GM10847 (cell line): ENCODE measurements around the gene PPP1R12C.

Source experiments
- POLR2A ChIP-seq: IDR thresholded peaks from 2 replicates; pipeline ENCODE4 v1.6.1; 2011; ENCODE audit not compliant: insufficient read length; ENCODE audit errors: extremely low read depth

PPP1R12C gene

DNA sequence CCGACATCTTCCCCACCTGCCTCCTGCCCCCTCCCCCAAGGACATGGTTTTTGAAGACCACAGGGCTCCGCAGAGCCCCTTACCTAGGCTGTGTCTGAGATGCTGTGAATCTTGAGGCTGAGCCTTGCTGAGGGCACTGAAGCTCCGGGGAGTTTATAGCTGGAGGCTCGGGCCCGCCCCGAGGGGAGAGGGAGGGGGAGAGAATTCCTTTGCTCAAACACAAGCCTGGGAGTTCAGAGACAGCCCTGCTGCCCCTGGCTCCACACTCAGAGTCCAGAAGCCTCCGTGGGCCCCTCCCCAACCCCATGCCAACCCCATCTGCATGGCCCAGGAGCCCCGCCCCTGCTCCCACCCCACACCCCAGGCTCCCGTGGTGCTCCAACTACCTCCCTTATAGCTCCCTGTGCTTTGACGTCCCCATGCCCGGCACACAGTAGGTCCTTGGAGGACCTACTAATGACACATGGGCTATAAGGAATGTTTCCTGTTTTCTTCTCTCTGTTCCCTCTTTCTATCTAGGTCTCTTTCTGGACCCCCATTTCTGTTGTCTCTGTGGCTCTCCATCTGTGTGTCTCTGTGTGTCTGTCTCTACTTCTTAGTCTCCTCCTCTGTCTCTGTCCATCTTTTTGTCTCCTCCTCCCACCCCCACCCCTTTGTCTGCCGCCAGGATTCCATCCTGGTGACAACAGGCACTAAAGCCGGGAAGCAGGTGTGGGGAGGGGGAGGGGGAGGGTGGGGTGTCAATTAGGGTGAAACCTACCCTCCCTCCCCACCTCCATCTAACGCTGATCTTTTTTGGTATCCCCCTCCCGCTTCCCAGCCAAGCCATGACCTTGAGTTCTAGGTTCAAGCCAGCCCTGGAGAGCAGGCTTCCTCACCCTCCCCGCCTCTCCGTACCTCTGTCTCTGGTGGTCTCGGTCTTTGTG, 31.9 kb upstream of the PPP1R12C start, which contains the start of gene TNNT1:
Gene TNNT1, minus strand, starts transcription at position 129 of the 926 bp plus-strand sequence. CDS start 2,049 bp downstream, outside the sequence.
- TF ChIP-seq POLR2A: no peak

DNA sequence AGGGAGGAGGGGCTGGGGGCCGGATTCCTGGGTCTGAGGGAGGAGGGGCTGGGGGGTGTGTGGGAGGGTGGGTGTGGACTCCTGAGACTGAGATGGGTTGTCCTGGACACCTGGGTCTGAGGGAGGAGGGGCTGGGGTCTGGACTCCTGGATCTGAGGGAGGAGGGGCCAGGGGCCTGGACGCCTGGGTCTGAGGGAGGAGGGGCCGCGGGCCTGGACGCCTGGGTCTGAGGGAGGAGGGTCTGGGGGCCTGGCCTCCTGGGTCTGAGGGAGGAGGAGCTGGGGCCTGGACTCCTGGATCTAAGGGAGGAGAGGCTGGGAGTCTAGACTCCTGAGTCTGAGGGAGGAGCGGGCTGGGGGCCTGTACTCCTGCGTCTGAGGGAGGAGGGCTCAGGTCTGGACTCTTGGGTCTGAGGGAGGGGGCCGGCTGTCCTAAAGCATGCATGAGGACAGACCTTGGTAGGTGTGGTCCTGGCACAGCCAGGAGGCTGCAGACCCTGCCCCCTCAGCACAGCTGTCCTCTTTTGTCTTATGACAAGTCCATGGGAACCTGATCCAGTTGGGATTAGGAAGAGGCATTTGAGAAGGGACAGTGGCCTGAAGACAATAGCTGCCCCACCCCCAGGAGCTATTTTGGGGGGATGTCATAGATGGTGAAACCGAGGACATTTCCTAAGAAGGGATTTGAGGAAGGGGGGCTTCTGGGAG, 30.3 kb upstream of the PPP1R12C start:
- TF ChIP-seq POLR2A: no peak

DNA sequence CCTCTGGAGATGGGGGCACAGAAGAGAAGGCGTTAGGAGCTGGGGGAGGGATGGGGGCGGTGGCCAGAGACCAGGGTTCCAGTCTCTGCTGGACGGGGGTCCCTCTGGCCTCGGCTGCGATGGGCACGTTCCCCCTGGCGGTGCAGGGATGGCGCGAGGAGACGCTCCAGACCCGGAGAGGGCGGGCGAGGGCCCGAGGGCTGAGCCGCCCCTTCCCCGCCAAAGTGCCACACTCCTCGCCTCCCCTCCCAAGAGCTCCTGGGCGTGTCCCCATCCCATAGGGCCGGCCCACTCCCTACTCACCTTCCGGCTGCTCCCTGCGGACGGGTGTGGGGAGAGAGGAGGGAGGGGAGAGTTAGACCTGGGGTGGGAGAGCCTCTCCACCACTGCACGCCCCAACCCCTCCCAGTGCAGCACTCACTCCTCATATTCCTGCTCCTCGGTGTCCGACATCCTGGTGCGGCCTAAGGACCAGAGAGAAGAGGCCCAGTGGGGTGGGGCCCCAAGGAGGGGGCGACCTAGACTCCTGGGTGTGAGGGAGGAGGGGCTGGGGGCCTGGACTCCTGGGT, 29.4 kb upstream of the PPP1R12C start:
- no peak for TF ChIP-seq POLR2A

DNA sequence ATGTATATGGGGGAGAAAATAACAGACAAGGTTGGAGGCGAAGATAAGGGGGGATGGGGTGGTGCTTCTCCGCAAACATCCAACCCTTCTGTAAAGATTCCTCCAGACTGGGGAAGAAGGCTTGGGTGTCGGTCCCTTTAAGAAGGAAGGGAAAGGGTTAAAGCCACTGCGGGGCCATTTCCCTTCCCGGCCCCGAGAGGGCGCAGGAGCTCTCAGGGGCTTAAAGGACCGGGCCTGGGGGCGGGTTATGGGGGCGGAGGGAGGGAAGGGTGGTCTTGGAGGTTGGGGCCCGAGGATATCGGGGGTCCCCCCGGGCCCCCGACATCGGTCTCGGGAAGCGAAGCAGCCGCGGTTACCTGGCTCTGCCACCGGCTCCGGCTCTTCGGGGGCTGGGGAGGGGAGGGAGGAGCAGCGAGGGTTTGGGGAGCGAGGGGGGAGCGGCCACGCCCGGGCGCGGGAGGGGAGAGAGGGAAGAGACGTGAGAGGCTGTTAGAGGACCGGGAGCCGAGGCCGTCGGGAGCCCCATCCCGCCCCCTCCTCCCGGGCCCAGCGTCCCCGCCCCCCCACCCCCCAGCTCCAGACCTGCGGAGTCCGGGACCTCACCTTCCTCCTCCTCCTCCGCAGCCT, 28.8 kb upstream of the PPP1R12C start:
- no peak for TF ChIP-seq POLR2A

DNA sequence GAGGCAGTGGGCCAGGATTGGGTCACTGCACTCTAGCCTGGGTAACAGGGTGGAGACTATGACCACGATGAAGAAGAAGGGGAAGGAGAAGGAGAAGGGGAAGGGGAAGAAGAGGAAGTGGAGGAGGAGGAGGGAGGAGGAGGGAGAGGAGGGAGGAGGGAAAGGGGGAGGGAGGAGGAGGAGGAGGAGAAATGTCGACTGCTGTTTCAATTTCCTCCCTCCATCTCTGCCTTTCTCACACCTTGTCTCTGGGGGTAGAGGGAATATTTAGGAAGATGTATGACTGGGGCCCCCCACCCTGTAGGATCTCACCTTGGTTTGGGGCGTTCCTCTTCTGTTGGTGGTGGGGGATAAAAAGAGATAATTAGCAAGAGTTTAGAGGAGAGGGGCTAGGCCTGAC, 27.8 kb upstream of the PPP1R12C start:
- no peak for TF ChIP-seq POLR2A

DNA sequence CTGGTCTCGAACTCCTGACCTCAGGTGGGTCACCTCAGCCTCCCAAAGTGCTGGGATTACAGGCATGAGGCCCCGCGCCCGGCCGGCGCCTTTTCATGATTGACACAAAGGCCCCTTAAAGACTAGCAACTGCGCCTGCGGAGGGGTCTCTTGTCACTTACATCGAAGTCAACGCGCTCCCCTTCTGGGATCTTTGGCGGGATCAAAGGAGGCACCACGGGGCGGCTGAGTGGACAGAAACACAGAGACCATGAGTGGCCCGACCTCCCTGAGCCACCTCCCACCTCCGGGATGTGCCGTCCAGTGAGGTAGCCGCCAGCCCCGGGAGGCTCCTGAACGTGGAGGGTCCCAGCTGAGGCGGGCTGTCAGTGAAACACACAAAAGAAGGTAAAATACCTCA, 24.3 kb upstream of the PPP1R12C start:
- TF ChIP-seq POLR2A: no peak

DNA sequence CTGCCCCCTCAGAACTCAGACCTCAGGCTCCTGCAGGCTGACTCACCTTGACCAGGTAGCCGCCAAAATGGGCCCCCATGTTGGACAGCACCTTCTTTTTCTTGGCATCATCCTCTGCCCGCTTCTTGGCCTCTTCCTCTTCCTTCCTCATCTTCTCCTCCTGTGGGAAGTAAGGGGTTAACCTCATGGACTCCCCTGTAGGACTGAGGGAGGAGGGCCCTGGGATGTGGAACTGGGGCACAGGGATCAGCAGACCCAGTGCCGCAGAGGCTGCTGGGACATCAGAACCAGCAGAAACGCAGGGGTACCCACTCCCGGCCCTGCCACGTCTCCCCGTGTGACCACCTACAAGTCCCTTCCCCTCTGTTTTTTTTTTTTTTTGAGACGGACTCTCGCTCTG, 20.5 kb upstream of the PPP1R12C start:
- TF ChIP-seq POLR2A: no peak

DNA sequence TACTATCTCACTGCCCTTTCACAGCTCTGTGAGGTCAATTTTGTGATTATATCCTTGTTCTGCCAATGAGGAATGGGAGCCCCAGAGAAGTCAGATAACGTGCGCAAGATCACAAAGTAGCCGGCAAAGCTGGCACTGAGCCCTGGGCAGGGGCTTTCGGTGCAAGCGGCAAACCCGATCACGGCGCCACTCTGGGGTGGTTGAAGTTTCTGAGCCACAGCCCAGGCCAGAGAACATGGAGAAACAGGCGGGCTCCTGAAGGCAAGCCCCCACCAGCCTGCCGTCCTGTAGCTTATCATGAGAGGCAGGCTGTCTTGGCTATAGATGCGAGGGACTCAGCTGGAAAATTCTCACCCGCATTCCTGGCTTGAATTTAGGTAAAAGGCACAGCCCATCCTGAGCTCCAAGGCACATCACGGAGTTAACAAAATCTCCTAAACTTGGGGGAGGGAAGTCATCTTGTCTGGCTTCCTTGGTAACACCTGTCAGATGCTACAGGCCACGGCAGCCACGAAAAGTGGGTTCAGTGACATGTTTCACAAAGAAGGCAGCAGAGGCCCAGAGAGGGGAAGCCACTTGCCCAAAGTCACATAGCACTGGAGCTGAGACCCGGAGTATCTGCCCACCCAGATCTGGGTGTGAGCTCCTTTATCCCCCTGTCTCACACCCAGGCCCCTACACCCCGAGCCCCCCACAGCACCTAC, 19.1 kb upstream of the PPP1R12C start:
- no peak for TF ChIP-seq POLR2A

DNA sequence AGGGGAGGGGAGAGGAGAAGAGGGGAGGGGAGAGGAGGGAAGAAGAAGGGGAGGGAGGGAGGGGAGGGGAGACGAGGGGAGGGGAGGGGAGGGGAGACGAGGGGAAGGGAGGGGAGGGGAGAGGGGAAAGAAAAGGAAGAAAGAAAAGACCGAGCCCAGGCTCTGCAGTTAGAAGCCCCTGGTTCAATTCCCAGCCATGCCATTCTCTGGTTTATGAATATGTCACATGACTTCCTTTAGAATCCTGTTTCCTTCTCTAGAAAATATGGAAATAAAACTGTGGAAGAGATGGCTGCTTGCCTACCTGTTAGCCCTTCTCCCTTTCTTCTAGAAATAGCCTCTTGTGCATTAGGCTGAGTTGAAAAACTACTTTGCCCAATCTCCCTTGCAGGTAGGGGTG, 17.3 kb upstream of the PPP1R12C start:
- no peak for TF ChIP-seq POLR2A

DNA sequence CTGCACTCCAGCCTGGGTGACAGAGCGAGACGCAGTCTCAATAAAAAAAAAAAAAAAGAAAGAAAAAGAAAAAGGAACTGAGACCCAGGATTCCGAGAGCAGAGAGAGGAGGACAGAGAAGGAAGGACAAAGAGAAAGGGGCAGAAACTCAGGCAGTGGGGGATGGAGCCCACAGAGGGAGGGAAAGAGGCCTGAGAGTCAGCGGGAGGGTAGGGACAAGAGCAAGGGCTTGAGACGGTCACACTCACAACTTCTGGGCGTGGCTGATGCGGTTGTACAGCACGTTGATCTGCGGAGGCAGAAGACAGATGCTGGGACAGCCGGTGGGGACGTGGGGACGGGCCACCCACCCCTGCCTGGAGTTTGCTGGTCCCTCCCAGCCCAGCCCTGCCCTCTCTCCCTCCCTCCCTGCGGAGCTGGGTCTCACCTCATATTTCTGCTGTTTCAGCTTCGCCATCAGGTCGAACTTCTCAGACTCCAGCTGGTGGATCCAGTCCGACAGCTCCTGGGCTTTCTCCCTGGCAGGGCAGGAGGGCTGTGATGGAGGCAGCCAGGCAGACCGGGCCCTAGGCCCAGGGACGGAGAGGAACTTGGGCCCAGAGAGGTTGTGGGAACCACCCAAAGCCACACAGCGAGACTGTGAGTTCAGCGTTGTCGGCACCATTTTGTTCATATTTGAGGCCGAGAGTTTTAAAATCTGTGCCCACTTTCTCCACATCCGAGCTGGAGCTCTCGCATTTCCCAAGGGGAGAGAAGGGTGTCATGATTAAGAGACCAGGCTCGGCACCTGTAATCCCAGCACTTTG, 16.4 kb upstream of the PPP1R12C start:
- no peak for TF ChIP-seq POLR2A

DNA sequence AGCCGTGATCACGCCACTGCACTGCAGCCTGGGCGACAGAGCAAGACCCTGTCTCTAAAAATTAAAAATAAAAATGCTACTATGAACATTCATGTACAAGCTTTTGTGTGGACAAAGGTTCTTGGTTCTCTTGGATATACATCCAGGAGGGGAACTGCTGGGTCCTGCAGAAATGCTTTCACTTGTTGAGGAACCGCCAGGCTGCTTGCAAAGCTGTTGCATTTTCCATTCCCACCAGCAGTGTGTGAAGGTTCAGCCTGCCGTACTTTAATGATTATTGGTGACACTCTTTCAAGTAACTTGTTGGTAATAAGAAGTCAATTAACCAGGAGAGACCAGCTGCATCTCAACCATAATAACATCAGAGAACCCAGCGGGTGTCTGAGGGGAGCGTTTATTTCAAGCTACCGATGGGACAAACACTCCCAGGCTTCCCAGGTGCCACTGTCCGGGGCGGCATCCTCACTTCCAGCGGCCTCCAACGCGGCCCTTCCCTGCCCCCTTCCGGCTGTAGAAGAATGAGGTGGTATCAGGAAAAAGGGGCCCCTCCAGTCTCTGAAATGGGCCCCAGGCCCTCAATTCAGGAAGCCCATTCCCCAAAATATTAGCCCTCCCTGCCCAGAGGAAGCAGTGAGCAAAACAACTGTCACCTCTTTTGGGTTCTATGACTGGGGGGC, 15.2 kb upstream of the PPP1R12C start:
- no peak for TF ChIP-seq POLR2A

DNA sequence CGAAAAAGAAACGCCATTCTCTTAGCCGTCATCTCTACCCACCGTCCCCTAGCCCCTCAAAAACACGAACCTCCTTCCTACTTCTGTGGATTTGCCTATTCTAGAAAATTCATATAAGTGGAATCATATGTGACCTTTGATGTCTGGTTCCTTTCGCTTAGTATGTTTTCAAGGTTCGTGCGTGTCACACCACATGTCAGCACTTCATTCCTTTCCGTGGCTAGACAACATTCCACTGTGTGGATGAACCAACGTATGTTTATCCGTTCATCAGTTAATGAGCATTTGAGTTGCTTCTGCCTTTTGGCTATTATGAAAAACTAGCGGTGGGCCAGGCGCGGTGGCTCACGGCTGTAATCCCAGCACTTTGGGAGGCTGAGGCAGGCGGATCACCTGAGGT, 14.0 kb upstream of the PPP1R12C start:
- TF ChIP-seq POLR2A: no peak

DNA sequence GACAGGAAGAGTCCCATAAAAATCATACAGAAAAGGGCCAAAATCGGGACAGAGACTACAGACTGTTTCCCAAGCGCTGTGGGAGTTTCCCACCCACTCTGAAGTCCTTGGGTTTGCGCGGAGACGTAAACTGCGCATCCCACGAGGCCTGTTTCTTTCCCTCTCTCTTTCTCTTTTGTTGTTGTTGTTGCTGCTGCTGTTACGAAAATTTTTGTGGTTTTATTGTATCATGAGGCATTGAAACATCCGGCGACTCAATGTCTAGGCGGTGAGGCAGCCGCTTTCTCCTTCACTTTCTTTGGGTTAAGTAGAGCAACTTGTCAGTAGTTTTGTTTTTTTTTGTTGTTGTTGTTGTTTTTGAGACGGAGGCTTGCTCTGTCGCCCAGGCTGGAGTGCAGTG, 1.6 kb upstream of the PPP1R12C start:
- no peak for TF ChIP-seq POLR2A

DNA sequence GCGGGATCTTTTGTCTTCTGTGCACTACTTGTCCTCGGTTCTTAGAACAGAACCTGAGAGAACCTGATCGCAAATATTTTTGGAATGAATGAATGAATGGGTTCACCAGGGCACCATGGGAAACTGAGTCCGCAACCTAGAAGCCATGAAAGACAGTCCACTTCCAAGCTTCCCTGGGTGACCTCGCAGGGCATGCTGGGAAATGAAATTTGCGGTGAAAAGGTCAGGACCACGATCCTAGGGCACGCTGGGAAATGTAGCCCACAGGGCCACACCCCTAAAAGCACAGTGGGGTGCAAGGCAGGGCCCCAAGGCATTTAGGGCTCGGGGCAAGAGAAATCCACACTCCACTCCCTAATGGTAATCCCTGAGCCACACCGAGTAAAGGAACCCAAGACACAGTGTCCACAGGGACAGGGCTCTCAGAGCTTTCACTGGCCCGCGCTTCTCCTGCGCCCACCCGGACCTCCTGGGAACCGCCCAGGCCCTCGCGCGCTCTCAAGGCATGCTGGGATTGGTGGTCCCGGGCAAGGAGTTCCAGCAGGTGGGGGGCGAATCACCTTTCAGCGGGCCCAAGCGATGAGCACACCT, 1.1 kb upstream of the PPP1R12C start:
- TF ChIP-seq POLR2A: no peak
